ENCODE data around the gene UXS1. TPM values are rescaled to one million over a fixed set of nuclear protein-coding genes. Genes with fewer than 3 reads are reported as not detected.

The UXS1 gene
- total RNA-seq, 1 donor from 2014 or later: 68.3 TPM

- Mint-ChIP-seq H3K36me3 (ENCODE audit: unreplicated experiment) (peaks cover 10% of the 10 kb centered on the region), H3K27ac (ENCODE audit: unreplicated experiment) (no peak overlapping the region), H3K9me3 (ENCODE audit: unreplicated experiment) (peaks cover 6% of the 10 kb centered on the region), H3K4me3 (ENCODE audit: unreplicated experiment) (no peak overlapping the region), H3K27me3 (ENCODE audit: unreplicated experiment) (no peaks in the 10 kb centered on the region), H3K4me1 (ENCODE audit: low read depth, unreplicated experiment) (peaks cover 8% of the 10 kb centered on the region)
- no peak for DNase-seq
- no peak for TF ChIP-seq CTCF (IDR thresholded peaks at IDR 0.05; ENCODE audit: partially characterized antibody, unreplicated experiment)
Measured at GRCh38 chr2:106126295-106126694, 67.8 kb downstream of the UXS1 start.

GRCh38 chr2:106124905-106125549, 69.1 kb downstream of the UXS1 start:
- no peak for DNase-seq
- no peak for TF ChIP-seq CTCF (IDR thresholded peaks at IDR 0.05; ENCODE audit: partially characterized antibody, unreplicated experiment)
- Mint-ChIP-seq H3K9me3 (ENCODE audit: unreplicated experiment) (peaks cover 6% of the 10 kb centered on the region), H3K4me1 (ENCODE audit: low read depth, unreplicated experiment) (peaks cover 4% of the 10 kb centered on the region), H3K27me3 (ENCODE audit: unreplicated experiment) (no peaks in the 10 kb centered on the region), H3K36me3 (ENCODE audit: unreplicated experiment) (peaks cover 10% of the 10 kb centered on the region), H3K4me3 (ENCODE audit: unreplicated experiment) (no peak overlapping the region), H3K27ac (ENCODE audit: unreplicated experiment) (no peak overlapping the region)

GRCh38 chr2:106124106-106124756, 69.9 kb downstream of the UXS1 start:
- Mint-ChIP-seq H3K9me3 (ENCODE audit: unreplicated experiment) (peaks cover 7% of the 10 kb centered on the region), H3K27me3 (ENCODE audit: unreplicated experiment) (no peaks in the 10 kb centered on the region), H3K4me3 (ENCODE audit: unreplicated experiment) (no peak overlapping the region), H3K4me1 (ENCODE audit: low read depth, unreplicated experiment) (no peaks in the 10 kb centered on the region), H3K27ac (ENCODE audit: unreplicated experiment) (no peak overlapping the region), H3K36me3 (ENCODE audit: unreplicated experiment) (peaks cover 7% of the 10 kb centered on the region)
- no peak for TF ChIP-seq CTCF (IDR thresholded peaks at IDR 0.05; ENCODE audit: partially characterized antibody, unreplicated experiment)
- no peak for DNase-seq

GRCh38 chr2:106122157-106122556, 71.9 kb downstream of the UXS1 start:
- H3K4me3 Mint-ChIP-seq (ENCODE audit: unreplicated experiment): no peak overlapping the region
- H3K4me1 Mint-ChIP-seq (ENCODE audit: low read depth, unreplicated experiment): no peaks in the 10 kb centered on the region
- H3K36me3 Mint-ChIP-seq (ENCODE audit: unreplicated experiment): no peaks in the 10 kb centered on the region
- H3K27me3 Mint-ChIP-seq (ENCODE audit: unreplicated experiment): no peaks in the 10 kb centered on the region
- no peak overlapping the region for H3K27ac Mint-ChIP-seq (ENCODE audit: unreplicated experiment)
- H3K9me3 Mint-ChIP-seq (ENCODE audit: unreplicated experiment): peaks cover 5% of the 10 kb centered on the region
- no peak for DNase-seq
- TF ChIP-seq CTCF (IDR thresholded peaks at IDR 0.05; ENCODE audit: partially characterized antibody, unreplicated experiment): no peak

GRCh38 chr2:106120432-106120831, 73.7 kb downstream of the UXS1 start:
- peaks cover 5% of the 10 kb centered on the region for H3K9me3 Mint-ChIP-seq (ENCODE audit: unreplicated experiment)
- no peaks in the 10 kb centered on the region for H3K4me1 Mint-ChIP-seq (ENCODE audit: low read depth, unreplicated experiment)
- H3K27ac Mint-ChIP-seq (ENCODE audit: unreplicated experiment): no peak overlapping the region
- H3K36me3 Mint-ChIP-seq (ENCODE audit: unreplicated experiment): no peaks in the 10 kb centered on the region
- no peak for TF ChIP-seq CTCF (IDR thresholded peaks at IDR 0.05; ENCODE audit: partially characterized antibody, unreplicated experiment)
- H3K27me3 Mint-ChIP-seq (ENCODE audit: unreplicated experiment): no peaks in the 10 kb centered on the region
- no peak overlapping the region for H3K4me3 Mint-ChIP-seq (ENCODE audit: unreplicated experiment)
- no peak for DNase-seq

All from glutamatergic neuron (in vitro differentiated cells).